ENCODE data around the gene TBC1D7. TPM values are rescaled to one million over a fixed set of nuclear protein-coding genes. Genes with fewer than 3 reads are reported as not detected.
A peak's percentile ranks its signal among the peaks of the same experiment; 100 is the strongest.

Gene TBC1D7
- total and polyA plus RNA-seq, 2 donors (not counting 1 experiment from before 2014, with no cell fraction given) = 21.5 to 22.3 TPM

- H3K4me3 Mint-ChIP-seq = peak overlapping the region; percentile 5
- 81% methylated on average over 4 of the region's 6 CpGs for WGBS (ENCODE audit: insufficient coverage)
- TF ChIP-seq EZH2 (IDR thresholded peaks at IDR 0.05; ENCODE audit: borderline replicate concordance, insufficient read depth, low read depth, low read length, poor library complexity, severe bottlenecking) (no peak), CTCF (IDR thresholded peaks at IDR 0.05) (no peak)
- no peak overlapping the region for H3K9ac ChIP-seq (ENCODE audit: low read length)
- no peaks in the 10 kb centered on the region for H3K27me3 ChIP-seq (replicated peaks in 1 of 4; ENCODE audit: control extremely low read depth in 1 of 4, control insufficient read depth in 3 of 4, insufficient read depth in 4 of 4, low read length in 3 of 4)
- H3K4me1 ChIP-seq (ENCODE audit: control insufficient read depth in 2 of 2, insufficient read depth in 2 of 2, low read length in 2 of 2) = peaks cover 59 to 71% of the 10 kb centered on the region in 2 donors
- H3K4me3 ChIP-seq (ENCODE audit: control extremely low read depth in 1 of 5, extremely low read depth in 1 of 5, insufficient read depth in 1 of 5, low read depth in 2 of 5, low read length in 4 of 5) = no peak overlapping the region
- no peaks in the 10 kb centered on the region for H3K9me3 Mint-ChIP-seq (ENCODE audit: insufficient read depth)
- ChIA-PET POLR2A (no interaction called here), CTCF (no interaction called here)
- peaks cover 20% of the 10 kb centered on the region for H3K79me2 ChIP-seq (ENCODE audit: control insufficient read depth, insufficient read depth, low read length)
- peaks cover 0 to 5% of the 10 kb centered on the region in 2 experiments for H3K36me3 ChIP-seq (replicated peaks in 1 of 2; ENCODE audit: control extremely low read depth in 1 of 2, control insufficient read depth in 1 of 2, extremely low read depth in 1 of 2, insufficient read depth in 2 of 2, low read length in 1 of 2)
- H3K4me1 Mint-ChIP-seq = peaks cover 72% of the 10 kb centered on the region
- H3K4me2 ChIP-seq (replicated peaks; ENCODE audit: low read depth, low read length, poor library complexity, severe bottlenecking) = peak overlapping the region; percentile 18
- no peak overlapping the region for H3K27ac Mint-ChIP-seq
- H2AFZ ChIP-seq (ENCODE audit: insufficient read depth, low read depth, low read length, poor library complexity, severe bottlenecking) = peak overlapping the region; percentile 32
- peaks cover 0 to 3% (median 0%) of the 10 kb centered on the region in 3 donors for H3K9me3 ChIP-seq (ENCODE audit: control extremely low read depth in 1 of 3, control insufficient read depth in 2 of 3, insufficient read depth in 1 of 3, low read length in 2 of 3)
- ATAC-seq (ENCODE audit: low read depth) (no peak), DNase-seq (no peak)
- H3K27ac ChIP-seq (ENCODE audit: low read length in 2 of 2) = no peak overlapping the region
- intact Hi-C loops (cut with micrococcal nuclease) = no loop called here
- H3K27me3 Mint-ChIP-seq = no peaks in the 10 kb centered on the region
- H4K20me1 ChIP-seq (ENCODE audit: control insufficient read depth, insufficient read depth, low read length, poor library complexity, severe bottlenecking) = no peaks in the 10 kb centered on the region
Observed at GRCh38 chr6:13360671-13361540, 32.6 kb upstream of the TBC1D7 start.

GRCh38 chr6:13359287-13359686 lies 30.9 kb upstream of the TBC1D7 start:
- Histone ChIP-seq H3K9me3 (ENCODE audit: control extremely low read depth in 1 of 3, control insufficient read depth in 2 of 3, insufficient read depth in 1 of 3, low read length in 2 of 3) (peaks cover 0 to 3% (median 0%) of the 10 kb centered on the region in 3 donors), H3K27ac (ENCODE audit: low read length in 2 of 2) (no peak overlapping the region), H3K79me2 (ENCODE audit: control insufficient read depth, insufficient read depth, low read length) (peaks cover 14% of the 10 kb centered on the region), H3K36me3 (replicated peaks in 1 of 2; ENCODE audit: control extremely low read depth in 1 of 2, control insufficient read depth in 1 of 2, extremely low read depth in 1 of 2, insufficient read depth in 2 of 2, low read length in 1 of 2) (no peaks in the 10 kb centered on the region), H3K9ac (ENCODE audit: low read length) (no peak overlapping the region), H4K20me1 (ENCODE audit: control insufficient read depth, insufficient read depth, low read length, poor library complexity, severe bottlenecking) (no peaks in the 10 kb centered on the region), H2AFZ (ENCODE audit: insufficient read depth, low read depth, low read length, poor library complexity, severe bottlenecking) (no peak overlapping the region), H3K4me2 (replicated peaks; ENCODE audit: low read depth, low read length, poor library complexity, severe bottlenecking) (no peak overlapping the region), H3K4me1 (ENCODE audit: control insufficient read depth in 2 of 2, insufficient read depth in 2 of 2, low read length in 2 of 2) (peaks cover 69 to 80% of the 10 kb centered on the region in 2 donors), H3K4me3 (ENCODE audit: control extremely low read depth in 1 of 5, extremely low read depth in 1 of 5, insufficient read depth in 1 of 5, low read depth in 2 of 5, low read length in 4 of 5) (no peak overlapping the region), H3K27me3 (replicated peaks in 1 of 4; ENCODE audit: control extremely low read depth in 1 of 4, control insufficient read depth in 3 of 4, insufficient read depth in 4 of 4, low read length in 3 of 4) (no peaks in the 10 kb centered on the region)
- ATAC-seq (ENCODE audit: low read depth) (no peak), DNase-seq (no peak)
- peaks cover 81% of the 10 kb centered on the region for H3K4me1 Mint-ChIP-seq
- no peak overlapping the region for H3K27ac Mint-ChIP-seq
- TF ChIP-seq EZH2 (IDR thresholded peaks at IDR 0.05; ENCODE audit: borderline replicate concordance, insufficient read depth, low read depth, low read length, poor library complexity, severe bottlenecking) (no peak), CTCF (IDR thresholded peaks at IDR 0.05) (no peak)
- no peak overlapping the region for H3K4me3 Mint-ChIP-seq
- H3K9me3 Mint-ChIP-seq (ENCODE audit: insufficient read depth) = no peaks in the 10 kb centered on the region
- POLR2A ChIA-PET = no interaction called here
- 95% methylated on average over 3 of the region's 6 CpGs for WGBS (ENCODE audit: insufficient coverage)
- no peaks in the 10 kb centered on the region for H3K27me3 Mint-ChIP-seq
- intact Hi-C loops (cut with micrococcal nuclease) = no loop called here
- CTCF ChIA-PET = interaction anchor here (0.6 to 1.6 kb wide), 4 partner anchors 14 to 257 kb away, joined by 3 to 4 read pairs (median 3); no protein-coding TSS in a partner anchor

Data from B cell (primary cell).